Measurements from ENCODE around the gene DACH1.

- TF ChIP-seq POLR2A (IDR thresholded peaks at IDR 0.05) (no peak), CTCF (IDR thresholded peaks at IDR 0.05 in 4 of 5, conservative IDR thresholded peaks at IDR 0.05 in 1 of 5) (no peak)
Observed at GRCh38 chr13:71786875-71787274, 80.1 kb downstream of the DACH1 start.
